HEK293 (cell line): Measurements from ENCODE around the gene FYB1.

Experiments used
- CTCF ChIA-PET: fragments of 350-600 bp; formaldehyde crosslinking; extraction: SDS; loops from one replicate; lab custom pipeline; 2021; ENCODE audit warnings: antibody characterized with exemption; lab: Yijun Ruan, JAX
- POLR2A ChIA-PET: fragments of 300-600 bp; formaldehyde crosslinking; extraction: SDS; loops from one replicate; lab custom pipeline; 2020; ENCODE audit warnings: antibody characterized with exemption, inconsistent platforms; lab: Yijun Ruan, JAX
- H3K27ac ChIP-seq: fragments of 200-500 bp; sonication (Bioruptor generic); 2 replicates; pipeline ENCODE4 v1.5.1; 2014; ENCODE audit warnings: low read depth, low read length, control low read depth, inconsistent platforms; ENCODE audit errors: extremely low read depth
- H3K36me3 ChIP-seq, 2 experiments: fragments of 200-500 bp in 1 of 2; sonication (Bioruptor generic) in 1 of 2; 1 replicate in 1 of 2; 2 replicates in 1 of 2; pipeline ENCODE4 v1.5.1; 2014 to 2017; ENCODE audit warnings: inconsistent platforms in 2 of 2, low read length in 2 of 2; ENCODE audit not compliant: control insufficient read depth in 2 of 2, insufficient read depth in 1 of 2
- H3K4me1 ChIP-seq: fragments of 200-500 bp; sonication (Bioruptor generic); 2 replicates; pipeline ENCODE4 v1.5.1; 2014; ENCODE audit warnings: mild to moderate bottlenecking, low read length, inconsistent platforms; ENCODE audit not compliant: control insufficient read depth, insufficient read depth
- H3K4me3 ChIP-seq: 2 replicates; pipeline ENCODE4 v1.5.1; 2011; ENCODE audit warnings: low read depth, mild to moderate bottlenecking, control low read depth, low read length, moderate library complexity
- H3K9me3 ChIP-seq: fragments of 200-500 bp; sonication (Bioruptor generic); 2 replicates; pipeline ENCODE4 v1.5.1; 2014; ENCODE audit warnings: low read depth, low read length, inconsistent platforms; ENCODE audit not compliant: control insufficient read depth, insufficient read depth
- BCL11A ChIP-seq: fragments of 450-650 bp; formaldehyde crosslinking; IDR thresholded peaks from 2 replicates; pipeline ENCODE4 v1.5.1; 2016; ENCODE audit warnings: low read depth, missing biosample characterization, missing genetic modification characterization
- CTCF ChIP-seq: fragments of 450-650 bp; formaldehyde crosslinking; IDR thresholded peaks from 2 replicates; pipeline ENCODE4 v1.5.1; 2016; ENCODE audit warnings: missing biosample characterization, missing genetic modification characterization
- PRDM10 ChIP-seq: fragments of 450-650 bp; formaldehyde crosslinking; IDR thresholded peaks from 2 replicates; pipeline ENCODE4 v1.5.1; 2016; ENCODE audit warnings: missing biosample characterization, missing genetic modification characterization
- WT1 ChIP-seq: fragments of 450-650 bp; formaldehyde crosslinking; IDR thresholded peaks from 2 replicates; pipeline ENCODE4 v1.5.1; 2016; ENCODE audit warnings: missing biosample characterization, missing genetic modification characterization
- ZBTB21 ChIP-seq: fragments of 450-650 bp; formaldehyde crosslinking; IDR thresholded peaks from 2 replicates; pipeline ENCODE4 v1.5.1; 2017; ENCODE audit warnings: missing biosample characterization, missing genetic modification characterization
- ZFP41 ChIP-seq: fragments of 450-650 bp; formaldehyde crosslinking; IDR thresholded peaks from 2 replicates; pipeline ENCODE4 v1.5.1; 2016; ENCODE audit warnings: missing biosample characterization, missing genetic modification characterization, borderline replicate concordance
- ZFP69B ChIP-seq: fragments of 450-650 bp; formaldehyde crosslinking; IDR thresholded peaks from 2 replicates; pipeline ENCODE4 v1.5.1; 2016; ENCODE audit warnings: missing biosample characterization, missing genetic modification characterization
- ZNF146 ChIP-seq: fragments of 450-650 bp; formaldehyde crosslinking; IDR thresholded peaks from 2 replicates; pipeline ENCODE4 v1.5.1; 2016; ENCODE audit warnings: missing biosample characterization, missing genetic modification characterization
- ZNF2 ChIP-seq: fragments of 450-650 bp; formaldehyde crosslinking; IDR thresholded peaks from 2 replicates; pipeline ENCODE4 v1.5.1; 2016; ENCODE audit warnings: missing biosample characterization, missing genetic modification characterization
- ZNF26 ChIP-seq: fragments of 450-650 bp; formaldehyde crosslinking; IDR thresholded peaks from 2 replicates; pipeline ENCODE4 v1.5.1; 2016; ENCODE audit warnings: missing biosample characterization, missing genetic modification characterization
- ZNF311 ChIP-seq: fragments of 450-650 bp; formaldehyde crosslinking; IDR thresholded peaks from 2 replicates; pipeline ENCODE4 v1.5.1; 2017; ENCODE audit warnings: missing biosample characterization, missing genetic modification characterization, borderline replicate concordance
- ZNF335 ChIP-seq: fragments of 450-650 bp; formaldehyde crosslinking; conservative IDR thresholded peaks from 2 replicates; pipeline ENCODE4 v1.5.1; 2016; ENCODE audit warnings: missing biosample characterization, missing genetic modification characterization
- ZNF366 ChIP-seq: fragments of 450-650 bp; formaldehyde crosslinking; conservative IDR thresholded peaks from 2 replicates; pipeline ENCODE4 v1.5.1; 2016; ENCODE audit warnings: missing biosample characterization, missing genetic modification characterization
- ZNF391 ChIP-seq: fragments of 450-650 bp; formaldehyde crosslinking; IDR thresholded peaks from 2 replicates; pipeline ENCODE4 v1.5.1; 2016; ENCODE audit warnings: low read depth, missing biosample characterization, missing genetic modification characterization, borderline replicate concordance
- ZNF529 ChIP-seq: fragments of 450-650 bp; formaldehyde crosslinking; IDR thresholded peaks from 2 replicates; pipeline ENCODE4 v1.5.1; 2017; ENCODE audit warnings: missing genetic modification characterization, missing biosample characterization; ENCODE audit not compliant: insufficient replicate concordance
- ZNF600 ChIP-seq: fragments of 450-650 bp; formaldehyde crosslinking; IDR thresholded peaks from 2 replicates; pipeline ENCODE4 v1.5.1; 2016; ENCODE audit warnings: missing biosample characterization, missing genetic modification characterization
- ZNF629 ChIP-seq: fragments of 450-650 bp; formaldehyde crosslinking; IDR thresholded peaks from 2 replicates; pipeline ENCODE4 v1.5.1; 2017; ENCODE audit warnings: missing biosample characterization, missing genetic modification characterization
- ZNF654 ChIP-seq: fragments of 450-650 bp; formaldehyde crosslinking; IDR thresholded peaks from 2 replicates; pipeline ENCODE4 v1.5.1; 2016; ENCODE audit warnings: low read depth, missing biosample characterization, missing genetic modification characterization
- ZNF692 ChIP-seq: fragments of 450-650 bp; formaldehyde crosslinking; IDR thresholded peaks from 2 replicates; pipeline ENCODE4 v1.5.1; 2016; ENCODE audit warnings: missing biosample characterization, missing genetic modification characterization
- ZNF776 ChIP-seq: fragments of 450-650 bp; formaldehyde crosslinking; IDR thresholded peaks from 2 replicates; pipeline ENCODE4 v1.5.0; 2017; ENCODE audit warnings: missing biosample characterization, missing genetic modification characterization, borderline replicate concordance
- ZNF792 ChIP-seq: fragments of 450-650 bp; formaldehyde crosslinking; IDR thresholded peaks from 2 replicates; pipeline ENCODE4 v1.5.1; 2016; ENCODE audit warnings: missing biosample characterization, missing genetic modification characterization
- TF ChIP-seq, protein P1 (sequence below): fragments of 450-650 bp; formaldehyde crosslinking; IDR thresholded peaks from 2 replicates; pipeline ENCODE4 v1.5.1; 2016; ENCODE audit warnings: missing biosample characterization, missing genetic modification characterization
- TF ChIP-seq, protein P2 (sequence below): fragments of 450-650 bp; formaldehyde crosslinking; IDR thresholded peaks from 2 replicates; pipeline ENCODE4 v1.5.1; 2016; ENCODE audit warnings: missing biosample characterization, missing genetic modification characterization

Gene FYB1

GRCh38 chr5:39080597-39081204 is 138.7 kb downstream of the FYB1 start:
- no peak overlapping the region for H3K27ac ChIP-seq
- no peaks in the 10 kb centered on the region for H3K36me3 ChIP-seq
- H3K4me1 ChIP-seq = peaks cover 8% of the 10 kb centered on the region; the same call in 1 of the 2 replicates
- no peaks in the 10 kb centered on the region for H3K9me3 ChIP-seq
- POLR2A ChIA-PET = interaction anchor here (0.7 kb wide), 2 partner anchors 232 to 626 kb away, joined by 3 to 4 read pairs; no protein-coding TSS in a partner anchor
- CTCF ChIA-PET = interaction anchor here (0.6 to 3.8 kb wide), 55 partner anchors 8 to 698 kb away, joined by 3 to 46 read pairs (median 4); no protein-coding TSS in a partner anchor
- 0 out of 2 replicates have a peak, but pooled peaks have one; percentile 33 for TF ChIP-seq ZNF692
- TF ChIP-seq BCL11A (tag by site-specific recombination) = 0 out of 2 replicates have a peak, but pooled peaks have one; percentile 33
- TF ChIP-seq ZNF792 (tag by site-specific recombination) = no peak
- TF ChIP-seq ZNF335 (tag by site-specific recombination) = peak; percentile 55
- TF ChIP-seq ZNF366 (tag by site-specific recombination) = no peak
- no peak for TF ChIP-seq ZNF311 (tag by site-specific recombination)
- TF ChIP-seq ZNF629 = peak; percentile 76
- 0 out of 2 replicates have a peak, but pooled peaks have one; percentile 46 for TF ChIP-seq ZNF2
- peak; percentile 45; the same call in 1 of the 2 replicates for TF ChIP-seq ZNF600 (tag by site-specific recombination)
- TF ChIP-seq, protein P1, sequence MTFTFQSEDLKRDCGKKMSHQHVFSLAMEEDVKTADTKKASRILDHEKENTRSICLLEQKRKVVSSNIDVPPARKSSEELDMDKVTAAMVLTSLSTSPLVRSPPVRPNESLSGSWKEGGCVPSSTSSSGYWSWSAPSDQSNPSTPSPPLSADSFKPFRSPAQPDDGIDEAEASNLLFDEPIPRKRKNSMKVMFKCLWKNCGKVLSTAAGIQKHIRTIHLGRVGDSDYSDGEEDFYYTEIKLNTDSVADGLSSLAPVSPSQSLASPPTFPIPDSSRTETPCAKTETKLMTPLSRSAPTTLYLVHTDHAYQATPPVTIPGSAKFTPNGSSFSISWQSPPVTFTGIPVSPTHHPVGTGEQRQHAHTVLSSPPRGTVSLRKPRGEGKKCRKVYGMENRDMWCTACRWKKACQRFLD (tag by site-specific recombination) = no peak
- no peak for TF ChIP-seq ZNF26
- TF ChIP-seq ZNF529 (tag by site-specific recombination) = no peak
- TF ChIP-seq ZBTB21 (tag by site-specific recombination) = peak; percentile 66
- TF ChIP-seq ZNF654 (tag by site-specific recombination) = peak; percentile 81
- peak; percentile 52 for TF ChIP-seq CTCF (tag by site-specific recombination)
- TF ChIP-seq, protein P2, sequence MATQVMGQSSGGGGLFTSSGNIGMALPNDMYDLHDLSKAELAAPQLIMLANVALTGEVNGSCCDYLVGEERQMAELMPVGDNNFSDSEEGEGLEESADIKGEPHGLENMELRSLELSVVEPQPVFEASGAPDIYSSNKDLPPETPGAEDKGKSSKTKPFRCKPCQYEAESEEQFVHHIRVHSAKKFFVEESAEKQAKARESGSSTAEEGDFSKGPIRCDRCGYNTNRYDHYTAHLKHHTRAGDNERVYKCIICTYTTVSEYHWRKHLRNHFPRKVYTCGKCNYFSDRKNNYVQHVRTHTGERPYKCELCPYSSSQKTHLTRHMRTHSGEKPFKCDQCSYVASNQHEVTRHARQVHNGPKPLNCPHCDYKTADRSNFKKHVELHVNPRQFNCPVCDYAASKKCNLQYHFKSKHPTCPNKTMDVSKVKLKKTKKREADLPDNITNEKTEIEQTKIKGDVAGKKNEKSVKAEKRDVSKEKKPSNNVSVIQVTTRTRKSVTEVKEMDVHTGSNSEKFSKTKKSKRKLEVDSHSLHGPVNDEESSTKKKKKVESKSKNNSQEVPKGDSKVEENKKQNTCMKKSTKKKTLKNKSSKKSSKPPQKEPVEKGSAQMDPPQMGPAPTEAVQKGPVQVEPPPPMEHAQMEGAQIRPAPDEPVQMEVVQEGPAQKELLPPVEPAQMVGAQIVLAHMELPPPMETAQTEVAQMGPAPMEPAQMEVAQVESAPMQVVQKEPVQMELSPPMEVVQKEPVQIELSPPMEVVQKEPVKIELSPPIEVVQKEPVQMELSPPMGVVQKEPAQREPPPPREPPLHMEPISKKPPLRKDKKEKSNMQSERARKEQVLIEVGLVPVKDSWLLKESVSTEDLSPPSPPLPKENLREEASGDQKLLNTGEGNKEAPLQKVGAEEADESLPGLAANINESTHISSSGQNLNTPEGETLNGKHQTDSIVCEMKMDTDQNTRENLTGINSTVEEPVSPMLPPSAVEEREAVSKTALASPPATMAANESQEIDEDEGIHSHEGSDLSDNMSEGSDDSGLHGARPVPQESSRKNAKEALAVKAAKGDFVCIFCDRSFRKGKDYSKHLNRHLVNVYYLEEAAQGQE (tag by site-specific recombination) = 0 out of 2 replicates have a peak, but pooled peaks have one; percentile 27
- no peak for TF ChIP-seq ZNF391 (tag by site-specific recombination)
- no peak for TF ChIP-seq ZFP41 (tag by site-specific recombination)
- TF ChIP-seq WT1 = no peak
- TF ChIP-seq ZNF776 (tag by site-specific recombination) = no peak
- TF ChIP-seq PRDM10 (tag by site-specific recombination) = peak; percentile 52
- TF ChIP-seq ZFP69B (tag by site-specific recombination) = 0 out of 2 replicates have a peak, but pooled peaks have one; percentile 57
- TF ChIP-seq ZNF146 (tag by site-specific recombination) = no peak
- no peak overlapping the region for H3K4me3 ChIP-seq
